ENCODE data around the gene AK9.
"Not testable (repeated sequence)": the region's sequence is repeated elsewhere in the genome, so short reads cannot be mapped to it uniquely, and the experiment has no call there.

The AK9 gene

GRCh38 chr6:109714166-109714565 lies 23.2 kb upstream of the AK9 start:
- no peak for DNase-seq (ENCODE audit: low read depth)
- no peak for TF ChIP-seq CTCF (IDR thresholded peaks at IDR 0.05; ENCODE audit: low read depth, low read length, missing control alignments)
- no peak overlapping the region for H3K4me3 ChIP-seq (ENCODE audit: low read depth, low read length)

- no peak for TF ChIP-seq CTCF (IDR thresholded peaks at IDR 0.05; ENCODE audit: low read depth, low read length, missing control alignments)
- DNase-seq (ENCODE audit: low read depth): no peak
- H3K4me3 ChIP-seq (ENCODE audit: low read depth, low read length): no peak overlapping the region
Observed at GRCh38 chr6:109713097-109713496, 22.1 kb upstream of the AK9 start.

GRCh38 chr6:109708099-109708498 lies 17.1 kb upstream of the AK9 start:
- DNase-seq (ENCODE audit: low read depth); H3K4me3 ChIP-seq (ENCODE audit: low read depth, low read length): not testable (repeated sequence)

GRCh38 chr6:109706513-109706912 lies 15.5 kb upstream of the AK9 start:
- no peak for DNase-seq (ENCODE audit: low read depth)
- H3K4me3 ChIP-seq (ENCODE audit: low read depth, low read length): no peak overlapping the region
- TF ChIP-seq CTCF (IDR thresholded peaks at IDR 0.05; ENCODE audit: low read depth, low read length, missing control alignments): no peak

- DNase-seq (ENCODE audit: low read depth): peak; percentile 68
- no peak overlapping the region for H3K4me3 ChIP-seq (ENCODE audit: low read depth, low read length)
- TF ChIP-seq CTCF (IDR thresholded peaks at IDR 0.05; ENCODE audit: low read depth, low read length, missing control alignments): peak; percentile 91
Observed at GRCh38 chr6:109705258-109705657, 14.3 kb upstream of the AK9 start.

GRCh38 chr6:109702791-109703190 lies 11.8 kb upstream of the AK9 start:
- DNase-seq (ENCODE audit: low read depth): no peak
- no peak overlapping the region for H3K4me3 ChIP-seq (ENCODE audit: low read depth, low read length)
- TF ChIP-seq CTCF (IDR thresholded peaks at IDR 0.05; ENCODE audit: low read depth, low read length, missing control alignments): no peak

- no peak for TF ChIP-seq CTCF (IDR thresholded peaks at IDR 0.05; ENCODE audit: low read depth, low read length, missing control alignments)
- no peak overlapping the region for H3K4me3 ChIP-seq (ENCODE audit: low read depth, low read length)
- DNase-seq (ENCODE audit: low read depth): no peak
Observed at GRCh38 chr6:109701774-109702173, 10.8 kb upstream of the AK9 start.

- H3K4me3 ChIP-seq (ENCODE audit: low read depth, low read length): no peak overlapping the region
- DNase-seq (ENCODE audit: low read depth): no peak
- no peak for TF ChIP-seq CTCF (IDR thresholded peaks at IDR 0.05; ENCODE audit: low read depth, low read length, missing control alignments)
Observed at GRCh38 chr6:109701221-109701620, 10.2 kb upstream of the AK9 start.
